ENCODE measurements around the gene PCBP3. TPM values are rescaled to one million over a fixed set of nuclear protein-coding genes. Genes with fewer than 3 reads are reported as not detected.

Gene PCBP3
- total RNA-seq, 4 donors from 2014 or later, result 0.13 to 0.26 TPM; not detected in 2

DNA sequence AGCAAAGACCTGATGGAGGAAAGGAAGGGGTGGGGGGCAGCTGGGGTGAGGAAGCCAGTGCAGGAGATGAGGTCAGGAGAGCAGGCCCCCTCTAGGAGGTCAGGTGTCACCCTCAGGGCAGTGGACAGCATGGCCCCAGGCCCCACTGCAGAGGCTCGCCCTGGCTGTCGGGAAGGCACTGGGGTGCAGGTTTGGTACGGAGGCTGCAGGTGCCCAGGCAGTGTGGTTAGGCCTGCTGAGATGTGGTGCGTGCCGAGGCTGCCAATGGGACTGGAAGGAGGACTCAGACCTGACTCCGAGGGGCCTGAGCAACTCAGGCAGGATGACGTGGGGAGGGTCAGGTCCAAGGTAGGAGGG is 82.3 kb downstream of the PCBP3 start:
- H3K27me3 ChIP-seq, result no peaks in the 10 kb centered on the region
- H3K9me3 ChIP-seq, result no peaks in the 10 kb centered on the region
- ATAC-seq (no peak), DNase-seq (no peak)
- H3K36me3 ChIP-seq, result no peaks in the 10 kb centered on the region
- in situ Hi-C loops (cut with MboI; ENCODE audit: low sequenced_read_pairs in 4 of 4), result no loop called here
- intact Hi-C loops (cut with DNase I; ENCODE audit: low total_unique reads), result no loop called here
- H3K4me3 ChIP-seq, result no peak overlapping the region
- H3K27ac ChIP-seq, result no peak overlapping the region
- TF ChIP-seq, protein P1, sequence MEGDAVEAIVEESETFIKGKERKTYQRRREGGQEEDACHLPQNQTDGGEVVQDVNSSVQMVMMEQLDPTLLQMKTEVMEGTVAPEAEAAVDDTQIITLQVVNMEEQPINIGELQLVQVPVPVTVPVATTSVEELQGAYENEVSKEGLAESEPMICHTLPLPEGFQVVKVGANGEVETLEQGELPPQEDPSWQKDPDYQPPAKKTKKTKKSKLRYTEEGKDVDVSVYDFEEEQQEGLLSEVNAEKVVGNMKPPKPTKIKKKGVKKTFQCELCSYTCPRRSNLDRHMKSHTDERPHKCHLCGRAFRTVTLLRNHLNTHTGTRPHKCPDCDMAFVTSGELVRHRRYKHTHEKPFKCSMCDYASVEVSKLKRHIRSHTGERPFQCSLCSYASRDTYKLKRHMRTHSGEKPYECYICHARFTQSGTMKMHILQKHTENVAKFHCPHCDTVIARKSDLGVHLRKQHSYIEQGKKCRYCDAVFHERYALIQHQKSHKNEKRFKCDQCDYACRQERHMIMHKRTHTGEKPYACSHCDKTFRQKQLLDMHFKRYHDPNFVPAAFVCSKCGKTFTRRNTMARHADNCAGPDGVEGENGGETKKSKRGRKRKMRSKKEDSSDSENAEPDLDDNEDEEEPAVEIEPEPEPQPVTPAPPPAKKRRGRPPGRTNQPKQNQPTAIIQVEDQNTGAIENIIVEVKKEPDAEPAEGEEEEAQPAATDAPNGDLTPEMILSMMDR (IDR thresholded peaks at IDR 0.05 in 4 of 5, conservative IDR thresholded peaks at IDR 0.05 in 1 of 5), result no peak
- TF ChIP-seq POLR2A (IDR thresholded peaks at IDR 0.05), result no peak
- no peaks in the 10 kb centered on the region for H3K4me1 ChIP-seq

DNA sequence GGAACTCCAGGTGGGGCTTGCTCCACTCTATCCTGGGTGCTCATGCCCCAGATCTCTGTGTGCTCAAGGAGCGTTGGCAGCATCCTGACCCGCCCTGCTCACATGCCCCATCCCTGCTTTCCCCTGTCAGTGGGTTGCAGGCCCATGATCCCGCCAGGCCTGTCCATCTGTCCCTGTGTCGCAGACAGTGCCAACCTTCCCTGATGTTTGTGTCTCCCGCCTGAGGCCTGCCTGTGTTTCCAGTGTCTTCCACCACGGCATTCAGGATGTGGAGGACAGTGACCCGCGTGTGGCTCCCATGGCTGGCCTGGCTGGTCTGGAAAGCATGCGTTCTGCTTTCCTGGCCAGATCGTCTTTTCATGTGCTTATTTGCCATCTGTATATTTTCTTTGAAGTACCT is 82.9 kb downstream of the PCBP3 start:
- H3K4me3 ChIP-seq, result no peak overlapping the region
- H3K4me1 ChIP-seq, result no peaks in the 10 kb centered on the region
- no peak for DNase-seq
- intact Hi-C loops (cut with DNase I; ENCODE audit: low total_unique reads) (no loop called here), in situ Hi-C loops (cut with MboI; ENCODE audit: low sequenced_read_pairs in 4 of 4) (no loop called here)
- peaks cover 0 to 3% (median 0%) of the 10 kb centered on the region in 3 donors for H3K27me3 ChIP-seq
- no peak overlapping the region for H3K27ac ChIP-seq
- TF ChIP-seq, protein P1 (IDR thresholded peaks at IDR 0.05 in 4 of 5, conservative IDR thresholded peaks at IDR 0.05 in 1 of 5), result no peak
- TF ChIP-seq POLR2A (IDR thresholded peaks at IDR 0.05), result no peak
- H3K36me3 ChIP-seq, result no peaks in the 10 kb centered on the region
- H3K9me3 ChIP-seq, result no peaks in the 10 kb centered on the region
- no peak for ATAC-seq

DNA sequence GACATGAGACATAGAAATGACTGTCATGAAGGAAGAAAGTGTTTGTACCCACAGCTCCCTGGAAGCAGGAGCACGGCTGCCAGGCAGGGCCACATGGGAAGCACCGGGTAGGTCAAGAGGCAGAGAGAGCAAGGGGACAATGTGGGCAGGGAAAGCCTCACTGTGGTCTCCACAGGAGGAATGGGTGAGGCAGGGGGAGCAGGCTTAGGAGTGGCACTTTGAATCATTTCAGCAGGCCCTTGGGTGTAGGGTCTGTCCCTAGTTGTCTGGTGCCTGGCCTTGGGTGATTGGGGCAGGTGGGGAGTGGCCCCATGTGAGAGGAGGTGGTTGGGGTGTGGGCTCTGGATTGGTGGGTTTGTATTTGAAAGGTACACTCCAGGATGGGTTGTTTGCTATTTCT is 83.9 kb downstream of the PCBP3 start:
- Histone ChIP-seq H3K4me1 (no peaks in the 10 kb centered on the region), H3K27me3 (peaks cover 0 to 3% (median 0%) of the 10 kb centered on the region in 3 donors), H3K9me3 (no peaks in the 10 kb centered on the region), H3K4me3 (no peak overlapping the region), H3K36me3 (no peaks in the 10 kb centered on the region), H3K27ac (no peak overlapping the region)
- intact Hi-C loops (cut with DNase I; ENCODE audit: low total_unique reads), result no loop called here
- no peak for TF ChIP-seq POLR2A (IDR thresholded peaks at IDR 0.05)
- TF ChIP-seq, protein P1 (IDR thresholded peaks at IDR 0.05 in 4 of 5, conservative IDR thresholded peaks at IDR 0.05 in 1 of 5), result no peak
- in situ Hi-C loops (cut with MboI; ENCODE audit: low sequenced_read_pairs in 4 of 4), result no loop called here
- DNase-seq (no peak), ATAC-seq (no peak)

DNA sequence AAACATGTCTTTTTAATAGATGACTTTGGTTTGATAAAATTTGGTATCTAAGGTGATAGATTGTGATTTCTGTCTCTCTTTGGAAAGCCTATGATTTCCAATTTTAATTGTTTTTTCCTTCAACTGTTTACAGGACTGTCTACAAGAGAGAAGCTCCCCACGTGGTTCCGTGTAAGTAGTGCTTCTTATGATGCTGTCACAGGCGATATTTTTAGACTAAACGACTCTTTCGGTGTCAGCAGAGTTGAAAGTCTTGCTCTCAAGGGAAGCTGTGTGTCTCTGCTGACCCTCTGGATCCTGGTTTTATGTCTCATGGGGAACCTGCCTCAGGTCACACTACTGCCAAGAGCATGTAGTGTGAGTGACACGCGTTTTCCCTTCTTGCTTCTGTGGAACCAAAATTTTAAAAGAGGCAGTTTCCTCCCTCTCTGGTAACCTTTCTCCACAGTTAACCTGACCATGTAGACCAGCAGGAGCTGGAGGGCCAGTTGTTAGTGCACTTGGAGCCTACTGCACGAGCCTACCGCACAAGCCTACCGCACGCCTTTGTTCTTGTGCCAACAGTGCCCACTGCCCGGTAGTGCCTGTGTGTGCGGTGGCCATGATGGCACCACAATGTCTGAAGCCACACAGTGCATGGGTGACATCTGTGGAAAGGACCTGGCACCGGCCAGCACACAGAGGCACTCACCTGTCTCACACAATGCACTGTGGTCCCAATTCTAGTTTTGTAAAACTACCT is 91.9 kb downstream of the PCBP3 start:
- H3K27me3 ChIP-seq, result peaks cover 0 to 3% (median 0%) of the 10 kb centered on the region in 3 donors
- intact Hi-C loops (cut with DNase I; ENCODE audit: low total_unique reads) (no loop called here), in situ Hi-C loops (cut with MboI; ENCODE audit: low sequenced_read_pairs in 4 of 4) (no loop called here)
- no peak overlapping the region for H3K4me3 ChIP-seq
- ATAC-seq (no peak), DNase-seq (no peak)
- no peaks in the 10 kb centered on the region for H3K9me3 ChIP-seq
- H3K27ac ChIP-seq, result no peak overlapping the region
- H3K4me1 ChIP-seq, result no peaks in the 10 kb centered on the region
- no peaks in the 10 kb centered on the region for H3K36me3 ChIP-seq
- TF ChIP-seq, protein P1 (IDR thresholded peaks at IDR 0.05 in 4 of 5, conservative IDR thresholded peaks at IDR 0.05 in 1 of 5), result no peak
- no peak for TF ChIP-seq POLR2A (IDR thresholded peaks at IDR 0.05)

Data from gastrocnemius medialis (tissue), 4 donors.